ENCODE measurements around the gene ANKAR. TPM values are rescaled to one million over a fixed set of nuclear protein-coding genes. Genes with fewer than 3 reads are reported as not detected.

The ANKAR gene
- total and polyA plus RNA-seq, 2 of the 4 experiments (the other 2 are of a cell fraction), result 0.96 to 2.2 TPM

DNA sequence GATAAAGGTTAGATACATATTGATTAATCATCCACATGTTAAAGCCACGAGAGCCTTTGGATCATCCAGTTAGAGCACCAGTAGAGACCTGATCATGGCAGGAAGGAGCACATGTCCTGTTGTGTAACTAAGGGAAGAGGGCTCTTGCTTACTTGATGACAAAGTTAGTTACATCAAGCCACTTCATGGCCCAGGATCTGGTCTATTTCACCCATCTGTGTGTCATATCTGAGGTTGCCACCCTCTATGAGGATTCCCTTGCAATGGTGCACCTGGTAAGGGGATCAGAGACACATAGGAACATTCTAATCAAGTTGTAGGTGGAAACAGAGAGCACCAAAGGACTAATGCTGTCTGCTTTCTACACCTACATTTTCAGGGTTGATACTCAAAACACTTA, 6.7 kb downstream of the ANKAR start:
- no peak for ATAC-seq (ENCODE audit: low read depth)

More for the DNA sequence above, 6.7 kb downstream of the ANKAR start:
- Histone ChIP-seq H3K4me1 (ENCODE audit: control insufficient read depth, insufficient read depth, low read length) (peaks cover 7% of the 10 kb centered on the region; the same call in 1 of the 2 replicates), H3K4me3 (ENCODE audit: insufficient read depth, low read depth, low read length) (no peak overlapping the region), H3K27me3 (ENCODE audit: control insufficient read depth, insufficient read depth, low read length) (no peaks in the 10 kb centered on the region), H2AK5ac (ENCODE audit: low read depth, low read length) (no peak overlapping the region), H3K9me3 (ENCODE audit: control insufficient read depth, insufficient read depth, low read length) (no peaks in the 10 kb centered on the region), H3K79me1 (ENCODE audit: low read depth in 1 of 2, low read length in 2 of 2) (peaks cover 9 to 16% of the 10 kb centered on the region in 2 experiments; a peak in 2 of 4 replicates), H3K4ac (ENCODE audit: low read depth, low read length) (no peak overlapping the region), H4K20me1 (ENCODE audit: insufficient read depth, low read length) (peaks cover 4% of the 10 kb centered on the region; the same call in 1 of the 2 replicates), H2BK5ac (ENCODE audit: low read depth, low read length, poor library complexity, severe bottlenecking) (no peak overlapping the region), H3K4me2 (ENCODE audit: low read depth, low read length) (no peak overlapping the region), H4K5ac (ENCODE audit: low read depth, low read length) (no peak overlapping the region), H2AK9ac (replicated peaks; ENCODE audit: low read depth, low read length, poor library complexity) (no peak overlapping the region), H4K8ac (ENCODE audit: low read depth in 2 of 2, low read length in 2 of 2) (no peak overlapping the region), H3K23ac (ENCODE audit: low read depth, low read length) (no peak overlapping the region), H2AFZ (replicated peaks; ENCODE audit: low read length, poor library complexity) (no peak overlapping the region), H3K36me3 (ENCODE audit: control insufficient read depth, insufficient read depth, low read length) (0 out of 2 replicates have a peak, but pooled peaks cover 1% of the 10 kb centered on the region), H2BK15ac (ENCODE audit: low read depth, low read length) (no peak overlapping the region), H2BK120ac (ENCODE audit: low read depth, low read length) (no peak overlapping the region), H3K27ac (ENCODE audit: insufficient read depth, low read length) (no peak overlapping the region), H3K18ac (ENCODE audit: low read depth, low read length) (no peak overlapping the region), H3K9me1 (ENCODE audit: insufficient read depth, low read length) (no peaks in the 10 kb centered on the region), H3K9ac (ENCODE audit: low read depth, low read length) (no peak overlapping the region), H3K14ac (replicated peaks; ENCODE audit: low read depth, low read length) (no peak overlapping the region), H2BK20ac (ENCODE audit: low read depth, low read length) (no peak overlapping the region), H4K91ac (ENCODE audit: insufficient read depth, low read depth, low read length) (no peak overlapping the region), H3K56ac (ENCODE audit: extremely low read depth, insufficient read depth, low read length) (no peak overlapping the region)
- intact Hi-C loops (cut with micrococcal nuclease), result no loop called here
- CTCF ChIA-PET, result no interaction called here
- no peak for TF ChIP-seq MAZ (IDR thresholded peaks at IDR 0.05; ENCODE audit: borderline replicate concordance, low read depth, low read length)
- no peak for TF ChIP-seq POLR2A (IDR thresholded peaks at IDR 0.05; ENCODE audit: low read depth, low read length)
- TF ChIP-seq ELK1 (IDR thresholded peaks at IDR 0.05; ENCODE audit: borderline replicate concordance, low read depth, low read length), result no peak
- no peak for TF ChIP-seq BHLHE40 (IDR thresholded peaks at IDR 0.05; ENCODE audit: low read depth, low read length)
- TF ChIP-seq, protein P1, sequence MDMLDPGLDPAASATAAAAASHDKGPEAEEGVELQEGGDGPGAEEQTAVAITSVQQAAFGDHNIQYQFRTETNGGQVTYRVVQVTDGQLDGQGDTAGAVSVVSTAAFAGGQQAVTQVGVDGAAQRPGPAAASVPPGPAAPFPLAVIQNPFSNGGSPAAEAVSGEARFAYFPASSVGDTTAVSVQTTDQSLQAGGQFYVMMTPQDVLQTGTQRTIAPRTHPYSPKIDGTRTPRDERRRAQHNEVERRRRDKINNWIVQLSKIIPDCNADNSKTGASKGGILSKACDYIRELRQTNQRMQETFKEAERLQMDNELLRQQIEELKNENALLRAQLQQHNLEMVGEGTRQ (IDR thresholded peaks at IDR 0.05; ENCODE audit: low read depth, low read length), result no peak
- no peak for TF ChIP-seq RCOR1 (IDR thresholded peaks at IDR 0.05; ENCODE audit: insufficient replicate concordance, low read length)
- TF ChIP-seq, protein P2, sequence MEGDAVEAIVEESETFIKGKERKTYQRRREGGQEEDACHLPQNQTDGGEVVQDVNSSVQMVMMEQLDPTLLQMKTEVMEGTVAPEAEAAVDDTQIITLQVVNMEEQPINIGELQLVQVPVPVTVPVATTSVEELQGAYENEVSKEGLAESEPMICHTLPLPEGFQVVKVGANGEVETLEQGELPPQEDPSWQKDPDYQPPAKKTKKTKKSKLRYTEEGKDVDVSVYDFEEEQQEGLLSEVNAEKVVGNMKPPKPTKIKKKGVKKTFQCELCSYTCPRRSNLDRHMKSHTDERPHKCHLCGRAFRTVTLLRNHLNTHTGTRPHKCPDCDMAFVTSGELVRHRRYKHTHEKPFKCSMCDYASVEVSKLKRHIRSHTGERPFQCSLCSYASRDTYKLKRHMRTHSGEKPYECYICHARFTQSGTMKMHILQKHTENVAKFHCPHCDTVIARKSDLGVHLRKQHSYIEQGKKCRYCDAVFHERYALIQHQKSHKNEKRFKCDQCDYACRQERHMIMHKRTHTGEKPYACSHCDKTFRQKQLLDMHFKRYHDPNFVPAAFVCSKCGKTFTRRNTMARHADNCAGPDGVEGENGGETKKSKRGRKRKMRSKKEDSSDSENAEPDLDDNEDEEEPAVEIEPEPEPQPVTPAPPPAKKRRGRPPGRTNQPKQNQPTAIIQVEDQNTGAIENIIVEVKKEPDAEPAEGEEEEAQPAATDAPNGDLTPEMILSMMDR (conservative IDR thresholded peaks at IDR 0.05; ENCODE audit: low read depth, low read length), result no peak
- POLR2A ChIA-PET (ENCODE audit: unreplicated experiment), result no interaction called here
- in situ Hi-C loops (cut with MboI; ENCODE audit: low sequenced_read_pairs), result no loop called here
- dilution Hi-C loops (cut with HindIII; ENCODE audit: low sequenced_read_pairs, unreplicated experiment), result no loop called here
- BruUV-seq (replicated peaks), result no TSS peak
- no CpG with 5 or more reads among the region's 1 CpG for WGBS, 2 experiments (ENCODE audit: extremely low coverage in 2 of 2, insufficient read length in 1 of 2)
- DNase-seq, result no peak

Measured in IMR-90 (cell line).